ENCODE data around the gene KLHL20.
"Not testable (repeated sequence)": the region's sequence is repeated elsewhere in the genome, so short reads cannot be mapped to it uniquely, and the experiment has no call there.

Gene KLHL20

GRCh38 chr1:173749137-173749536 lies 34.4 kb downstream of the KLHL20 start:
- no peak for DNase-seq (ENCODE audit: low spot score)

GRCh38 chr1:173753830-173754229 lies 39.0 kb downstream of the KLHL20 start:
- DNase-seq (ENCODE audit: low spot score): no peak

DNA sequence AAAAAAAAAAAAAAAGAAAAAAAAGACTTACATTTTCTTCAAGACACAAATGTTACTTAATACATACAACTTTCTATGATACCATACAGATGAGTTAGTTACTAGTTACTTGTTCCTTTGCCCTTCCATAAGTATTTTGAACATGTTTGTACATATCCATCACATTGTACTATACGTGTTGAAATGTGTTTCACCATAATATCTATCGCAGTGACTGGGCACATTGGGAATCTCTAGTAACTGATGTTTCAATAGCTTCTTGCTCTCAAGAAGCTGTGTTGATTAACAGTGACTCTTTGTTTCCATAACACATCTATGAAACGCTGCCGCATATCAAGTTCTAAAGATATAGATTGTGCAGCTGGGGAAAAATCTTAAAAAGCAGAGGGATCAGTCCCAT lies 42.9 kb downstream of the KLHL20 start:
- no peak for DNase-seq (ENCODE audit: low spot score)

- no peak for DNase-seq (ENCODE audit: low spot score)
These were observed 43.3 kb downstream of the KLHL20 start for GRCh38 chr1:173758110-173758509.

- no peak for DNase-seq (ENCODE audit: low spot score)
These were observed 44.2 kb downstream of the KLHL20 start for GRCh38 chr1:173758980-173759379.

DNA sequence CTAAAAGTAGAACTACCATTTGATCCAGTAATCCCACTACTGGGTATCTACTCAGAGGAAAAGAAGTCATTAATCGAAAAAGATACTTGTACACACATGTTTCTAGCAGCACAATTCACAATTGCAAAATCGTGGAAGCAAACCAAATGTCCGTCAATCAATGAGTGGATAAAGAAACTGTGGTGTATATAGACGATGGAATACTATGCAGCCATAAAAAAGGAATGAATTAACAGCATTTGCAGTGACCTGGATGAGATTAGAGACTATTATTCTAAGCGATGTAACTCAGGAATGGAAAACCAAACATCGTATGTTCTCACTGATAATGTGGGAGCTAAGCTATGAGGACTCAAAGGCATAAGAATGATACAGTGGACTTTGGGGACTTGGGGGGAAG lies 49.5 kb downstream of the KLHL20 start:
- DNase-seq (ENCODE audit: low spot score): not testable (repeated sequence)

DNA sequence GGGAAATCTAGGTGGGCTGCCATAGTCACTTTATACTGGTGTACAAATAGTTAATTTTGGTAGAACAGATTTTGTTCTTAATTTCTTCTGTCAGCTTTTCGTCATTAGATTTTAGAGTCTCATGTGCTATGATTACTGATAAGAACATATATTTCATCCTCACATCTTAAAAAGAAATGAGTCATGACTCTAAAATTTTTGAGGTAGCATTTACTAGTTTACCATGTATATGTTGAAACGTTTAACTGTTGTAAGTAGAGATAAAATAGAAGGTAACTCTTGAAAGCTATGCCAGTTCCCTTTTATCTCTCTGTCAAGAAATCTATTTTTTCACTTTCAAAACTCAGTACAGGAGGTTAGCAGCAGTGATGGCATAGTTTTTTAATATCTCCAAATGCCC lies 53.4 kb downstream of the KLHL20 start:
- DNase-seq (ENCODE audit: low spot score): no peak

DNA sequence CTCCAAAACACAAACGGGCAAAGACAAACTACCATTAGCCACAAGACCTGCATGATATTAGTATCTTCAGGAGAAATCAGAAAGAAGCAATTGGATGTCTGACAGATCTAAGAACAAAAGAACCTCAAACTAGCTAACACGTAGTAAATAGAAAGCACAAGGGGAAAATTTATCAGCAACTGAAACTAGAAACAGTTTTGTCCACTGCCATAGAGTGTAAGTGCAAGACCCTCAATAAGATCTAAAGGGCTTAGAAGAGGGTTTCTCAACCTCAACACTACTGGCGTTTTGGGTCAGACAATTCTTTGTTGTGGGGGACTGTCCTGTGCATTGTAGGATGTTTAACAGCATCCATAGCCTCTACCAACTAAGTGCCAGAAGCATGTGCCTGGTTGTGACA lies 54.0 kb downstream of the KLHL20 start:
- DNase-seq (ENCODE audit: low spot score): no peak

- not testable (repeated sequence) for DNase-seq (ENCODE audit: low spot score)
These were observed 55.5 kb downstream of the KLHL20 start for GRCh38 chr1:173770330-173770729.

DNA sequence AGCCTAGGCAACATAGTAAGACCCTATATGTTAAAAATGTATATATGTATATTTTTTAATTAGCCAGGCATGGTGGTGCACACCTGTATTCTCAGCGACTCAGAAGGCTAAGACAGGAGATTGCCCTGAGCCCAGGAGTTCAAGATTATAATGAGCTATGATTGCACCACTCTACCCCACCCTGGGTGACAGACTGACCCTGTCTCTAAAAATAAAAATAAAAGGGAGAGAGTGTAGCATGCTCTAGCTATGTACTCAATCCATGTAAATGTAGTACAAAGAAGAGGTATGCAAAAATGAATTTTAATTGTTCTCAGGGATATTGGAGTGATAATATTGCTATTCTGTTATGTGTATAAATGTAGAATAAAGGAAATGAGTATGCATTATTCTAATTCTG lies 56.8 kb downstream of the KLHL20 start:
- no peak for DNase-seq (ENCODE audit: low spot score)

- DNase-seq (ENCODE audit: low spot score): no peak
These were observed 60.9 kb downstream of the KLHL20 start for GRCh38 chr1:173775578-173776226.

DNA sequence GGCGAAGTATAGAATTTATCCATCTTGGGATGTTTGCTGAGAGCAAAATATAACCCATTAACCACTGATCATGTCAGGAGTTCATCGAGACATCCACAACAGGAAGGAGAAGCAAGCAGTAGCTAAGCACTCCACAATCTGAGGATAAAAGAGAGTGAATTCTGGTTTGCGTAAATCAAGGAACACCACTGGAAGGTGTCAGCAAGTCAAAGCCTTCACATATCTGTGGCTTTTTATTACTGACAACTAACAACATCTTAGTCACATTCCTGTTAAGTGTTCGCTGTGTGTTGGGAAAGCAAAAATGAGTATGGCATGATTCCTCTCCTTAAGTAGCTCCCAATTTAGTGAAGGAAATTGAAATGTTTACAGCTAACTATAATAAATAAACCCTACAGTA lies 65.2 kb downstream of the KLHL20 start:
- DNase-seq (ENCODE audit: low spot score): no peak

DNA sequence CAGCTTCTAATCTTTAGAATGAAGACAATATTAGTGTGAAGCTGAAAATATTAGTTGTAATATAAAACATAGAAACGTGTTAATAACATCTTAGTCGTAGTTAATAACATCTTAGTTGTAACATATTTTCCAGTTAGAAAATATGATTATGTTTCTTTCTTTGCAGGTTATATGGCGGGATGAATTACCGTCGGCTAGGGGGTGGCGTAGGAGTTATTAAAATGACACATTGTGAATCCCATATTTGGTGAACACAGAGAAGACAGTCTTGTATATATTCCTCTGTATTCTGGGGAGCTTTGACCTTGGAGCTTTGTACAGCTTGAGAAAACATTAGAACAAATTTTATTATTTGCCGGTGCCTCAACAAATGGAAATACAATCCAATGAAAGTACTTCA lies 70.2 kb downstream of the KLHL20 start:
- no peak for DNase-seq (ENCODE audit: low spot score)

GRCh38 chr1:173789841-173790240 lies 75.1 kb downstream of the KLHL20 start:
- no peak for DNase-seq (ENCODE audit: low spot score)

DNA sequence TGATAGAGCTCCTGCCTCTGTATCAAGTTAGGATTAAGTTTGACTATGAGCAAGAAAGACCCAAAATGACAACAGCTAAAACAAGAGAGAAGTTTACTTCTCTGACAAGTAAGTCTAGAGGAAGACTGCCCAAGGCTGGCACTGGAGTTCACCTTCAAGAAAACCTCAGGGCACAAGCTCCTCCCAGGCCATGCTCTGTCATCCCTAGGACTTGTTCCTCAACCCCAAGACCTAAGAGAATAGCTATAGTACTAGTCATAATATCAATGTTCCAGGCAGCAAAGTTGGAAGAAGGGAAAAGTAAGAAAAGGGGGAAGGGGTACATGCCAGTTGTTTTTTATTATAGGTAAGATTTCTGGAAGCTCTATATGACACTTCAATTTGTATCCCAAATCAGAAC lies 83.3 kb downstream of the KLHL20 start:
- DNase-seq (ENCODE audit: low spot score): no peak

DNA sequence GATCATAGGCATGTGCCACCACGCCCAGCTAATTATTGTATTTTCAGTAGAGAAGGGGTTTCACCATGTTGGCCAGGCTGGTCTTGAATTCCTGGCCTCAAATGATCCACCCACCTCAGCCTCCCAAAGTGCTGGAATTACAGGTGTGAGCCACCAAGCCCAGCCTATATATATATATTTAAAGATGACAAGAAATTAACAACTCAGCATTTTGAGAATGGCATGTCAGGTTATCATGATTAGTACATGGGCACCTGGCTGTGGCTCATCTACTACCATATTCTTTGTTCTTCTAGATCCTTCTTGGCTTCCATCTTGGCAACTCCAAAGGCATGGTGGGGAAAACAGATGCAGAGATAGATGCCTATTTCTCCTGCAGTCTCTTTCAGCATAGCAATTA lies 85.2 kb downstream of the KLHL20 start:
- DNase-seq (ENCODE audit: low spot score): not testable (repeated sequence)

DNA sequence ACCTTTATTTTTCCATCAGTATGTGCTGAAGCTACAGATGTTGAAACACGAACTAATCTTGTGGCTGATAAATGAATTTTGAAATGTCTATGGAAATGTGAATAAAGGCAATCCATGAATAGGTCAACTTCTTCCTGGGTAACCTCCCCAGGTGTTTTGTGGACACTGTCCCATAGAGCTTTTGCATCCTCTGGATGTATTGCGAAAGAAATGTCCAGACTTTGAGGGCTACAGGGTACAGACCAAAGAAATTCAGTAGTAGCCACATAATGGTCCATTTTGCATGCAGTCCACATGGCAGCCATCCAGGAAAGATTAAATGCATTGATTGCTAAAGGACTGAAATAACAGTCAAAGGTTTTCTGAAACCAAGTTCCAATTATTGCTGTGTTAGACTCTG lies 88.2 kb downstream of the KLHL20 start:
- DNase-seq (ENCODE audit: low spot score): no peak

DNA sequence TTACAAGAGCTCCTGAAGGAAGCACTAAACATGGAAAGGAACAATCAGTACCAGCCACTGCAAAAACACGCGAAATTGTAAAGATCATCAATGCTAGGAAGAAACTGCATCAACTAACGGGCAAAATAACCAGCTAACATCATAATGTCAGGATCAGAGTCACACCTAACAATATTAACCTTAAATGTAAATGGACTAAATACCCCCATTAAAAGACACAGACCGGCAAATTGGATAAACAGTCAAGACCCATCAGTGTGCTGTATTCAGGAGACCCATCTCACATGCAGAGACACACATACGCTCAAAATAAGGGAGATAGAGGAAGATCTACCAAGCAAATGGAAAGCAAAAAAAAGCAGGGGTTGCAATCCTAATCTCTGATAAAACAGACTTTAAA lies 98.9 kb downstream of the KLHL20 start:
- DNase-seq (ENCODE audit: low spot score): not testable (repeated sequence)

DNA sequence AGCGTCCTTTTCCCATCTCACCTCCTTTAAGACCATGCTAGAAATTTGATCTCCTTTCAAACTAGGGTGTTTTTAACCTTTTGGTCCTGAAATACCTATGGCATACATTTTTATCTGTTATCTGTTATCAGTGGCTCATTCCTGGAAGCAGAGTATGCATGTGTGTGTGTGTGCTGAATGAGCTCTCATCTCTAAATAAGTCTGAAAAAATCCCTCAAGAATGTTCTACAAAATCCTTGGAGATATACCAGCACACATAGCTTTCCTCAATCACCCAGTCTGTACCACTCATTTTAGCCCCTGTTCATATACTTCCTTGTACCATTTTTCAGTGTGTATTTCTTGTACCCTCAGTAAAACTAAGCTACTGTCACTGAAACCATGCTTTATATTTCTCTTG lies 103.7 kb downstream of the KLHL20 start:
- DNase-seq (ENCODE audit: low spot score): no peak

DNA sequence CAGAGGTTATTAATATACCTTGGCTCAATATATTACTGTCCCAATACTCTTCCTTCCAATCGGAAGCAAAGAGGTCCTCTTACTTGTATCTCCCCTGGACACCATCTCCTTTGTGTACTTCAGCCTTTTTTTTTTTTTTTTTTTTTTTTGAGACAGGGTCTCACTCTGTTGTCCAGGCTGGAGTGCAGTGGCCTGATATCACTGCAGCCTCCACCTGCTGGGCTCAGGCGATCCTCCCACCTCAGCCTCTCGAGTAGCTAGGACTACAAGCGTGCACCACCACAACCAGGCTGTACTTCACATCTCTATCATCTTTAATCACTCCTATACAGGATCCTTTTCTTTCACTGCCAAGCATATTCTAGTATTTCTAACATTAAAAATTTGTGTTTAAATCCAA lies 106.9 kb downstream of the KLHL20 start:
- no peak for DNase-seq (ENCODE audit: low spot score)

DNA sequence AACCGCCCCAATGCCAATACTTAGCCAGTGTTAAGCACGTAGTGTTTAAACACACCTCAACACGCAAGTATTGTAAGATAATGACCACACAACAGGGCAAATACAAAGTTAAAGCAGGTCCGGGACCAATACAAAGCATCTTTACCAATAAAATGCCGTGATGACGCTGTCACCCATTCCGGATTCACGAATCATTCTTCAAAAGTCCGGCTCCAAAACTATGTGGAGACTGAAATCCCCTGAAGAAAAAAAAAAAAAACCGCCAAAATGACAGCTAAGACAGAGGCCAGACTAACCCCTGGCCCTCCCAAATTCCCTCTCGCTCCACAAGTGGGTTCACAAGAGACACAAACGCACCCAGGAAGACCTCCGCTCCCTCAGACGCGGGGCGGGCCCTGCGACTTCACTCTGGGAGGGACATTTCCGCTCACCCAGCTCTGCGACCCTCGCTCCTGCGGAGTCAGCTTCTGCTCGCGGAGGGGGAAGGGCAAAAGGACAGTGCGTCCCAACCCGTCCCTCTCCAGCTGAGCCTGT lies 109.1 kb downstream of the KLHL20 start:
- no peak for DNase-seq (ENCODE audit: low spot score)

DNA sequence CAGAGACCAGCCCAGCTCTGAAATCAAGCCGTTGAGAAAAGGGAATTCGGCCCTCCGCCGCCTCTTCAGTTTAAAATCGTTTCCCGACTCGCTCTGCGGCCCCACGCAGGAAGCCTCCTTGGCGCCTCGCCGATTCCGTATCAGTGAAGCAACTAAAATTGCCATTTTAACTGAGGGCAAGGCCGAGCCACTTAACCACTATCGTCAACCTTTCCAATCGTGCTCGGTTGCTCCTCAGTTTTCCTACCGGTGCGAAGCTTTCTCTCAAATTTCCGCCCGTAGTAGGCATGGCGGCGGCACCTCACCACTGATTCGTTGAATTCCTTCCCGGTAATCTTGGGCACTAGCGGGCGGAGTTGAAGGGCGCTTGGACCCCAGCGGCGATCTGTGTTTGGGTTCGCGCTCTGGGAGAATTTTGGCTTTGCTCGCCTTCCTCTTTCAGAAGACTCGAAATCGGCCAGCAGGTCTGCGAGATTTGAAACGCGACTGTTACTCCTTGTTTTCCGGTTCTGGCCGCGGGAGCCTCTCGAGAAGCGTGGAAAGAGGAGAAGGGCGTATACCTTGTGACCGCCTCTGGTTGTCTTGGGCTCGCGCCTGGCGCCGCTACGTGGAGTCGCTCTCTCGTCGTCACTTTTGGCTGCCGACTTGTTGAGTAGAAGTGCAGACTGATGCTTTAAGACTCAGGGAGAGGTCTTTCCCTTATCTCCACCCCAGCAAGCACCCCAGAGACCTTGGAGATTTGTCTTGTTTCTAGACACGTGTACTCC lies 109.7 kb downstream of the KLHL20 start, which contains the start of the genes CENPL and DARS2:
CENPL (minus strand) TSS at position 569 of the 767 bp plus-strand sequence. CDS start 13,584 bp downstream, outside the sequence.
DARS2 (plus strand) TSS at position 359 of the 767 bp plus-strand sequence. CDS start 557 bp downstream, outside the sequence.
- peak; percentile 94 for DNase-seq (ENCODE audit: low spot score)

GRCh38 chr1:173827611-173828010 lies 112.8 kb downstream of the KLHL20 start:
- no peak for DNase-seq (ENCODE audit: low spot score)

Data from AG20443 (cell line).